Thyroid gland (tissue), 4 donors: ENCODE results near the gene CDC42SE2. TPM values are rescaled to one million over a fixed set of nuclear protein-coding genes. Genes with fewer than 3 reads are reported as not detected.
A peak's percentile ranks its signal among the peaks of the same experiment; 100 is the strongest.

Source experiments
- DNase-seq, 2 donors: peaks; one replicate each; pipeline ENCODE4 v3.0.0-alpha.2; 2019
- H3K27ac ChIP-seq, 3 donors: fragments of 200-600 bp; sonication (generic); 1 replicate in 2 of 3; 2 replicates in 1 of 3; pipeline ENCODE4 v1.5.1; 2016 to 2019; ENCODE audit warnings: mild to moderate bottlenecking in 1 of 3, moderate library complexity in 1 of 3
- H3K27me3 ChIP-seq: fragments of 200-600 bp; sonication (generic); one replicate; pipeline ENCODE4 v1.5.1; 2019
- H3K36me3 ChIP-seq, 2 donors: fragments of 200-600 bp; sonication (generic); one replicate each; pipeline ENCODE4 v1.5.1; 2016 to 2019
- H3K4me1 ChIP-seq, 2 donors: fragments of 200-600 bp; sonication (generic); one replicate each; pipeline ENCODE4 v1.5.1; 2017 to 2019
- H3K4me3 ChIP-seq, 3 donors: fragments of 200-600 bp; sonication (generic); replicated peaks in 1 of 3; 1 replicate in 2 of 3; 2 replicates in 1 of 3; pipeline ENCODE4 v1.5.1; 2016; ENCODE audit warnings: mild to moderate bottlenecking in 1 of 3
- H3K9me3 ChIP-seq: fragments of 200-600 bp; sonication (generic); one replicate; pipeline ENCODE4 v1.5.1; 2017
- CTCF ChIP-seq, 6 experiments: fragments of 200-600 bp in 3 of 6; fragments of 450-650 bp in 3 of 6; sonication (generic) in 3 of 6; IDR thresholded peaks; one replicate each; pipeline ENCODE4 v1.5.1; 2016 to 2019; ENCODE audit warnings: antibody characterized with exemption in 6 of 6, mild to moderate bottlenecking in 2 of 6, inconsistent platforms in 1 of 6, moderate library complexity in 1 of 6
- POLR2A ChIP-seq, 2 donors: fragments of 450-650 bp; IDR thresholded peaks; one replicate each; pipeline ENCODE4 v1.6.1; 2017; ENCODE audit warnings: antibody characterized with exemption in 2 of 2, mild to moderate bottlenecking in 2 of 2, moderate library complexity in 1 of 2
- WGBS, 2 donors: methylation state at CpG; one replicate each; pipeline ENCODE4 v1.1.5; 2017; 5-methylcytosine and 5-hydroxymethylcytosine counted together
- intact Hi-C: fragments of 100-400 bp; cut with DNase I; formaldehyde crosslinking; loops from one replicate; pipeline ENCODE4 v1.15.1; 2023
- total RNA-seq, 4 donors: library from RNA; depleted of rRNA; stranded (reverse); fragments of >200 nt; gene quantifications; one replicate each; pipeline ENCODE4 v1.2.3, GENCODE V29; 2016

The CDC42SE2 gene
- total RNA-seq, 4 donors from 2014 or later = 74.9 to 92.5 (median 83.8) TPM

DNA sequence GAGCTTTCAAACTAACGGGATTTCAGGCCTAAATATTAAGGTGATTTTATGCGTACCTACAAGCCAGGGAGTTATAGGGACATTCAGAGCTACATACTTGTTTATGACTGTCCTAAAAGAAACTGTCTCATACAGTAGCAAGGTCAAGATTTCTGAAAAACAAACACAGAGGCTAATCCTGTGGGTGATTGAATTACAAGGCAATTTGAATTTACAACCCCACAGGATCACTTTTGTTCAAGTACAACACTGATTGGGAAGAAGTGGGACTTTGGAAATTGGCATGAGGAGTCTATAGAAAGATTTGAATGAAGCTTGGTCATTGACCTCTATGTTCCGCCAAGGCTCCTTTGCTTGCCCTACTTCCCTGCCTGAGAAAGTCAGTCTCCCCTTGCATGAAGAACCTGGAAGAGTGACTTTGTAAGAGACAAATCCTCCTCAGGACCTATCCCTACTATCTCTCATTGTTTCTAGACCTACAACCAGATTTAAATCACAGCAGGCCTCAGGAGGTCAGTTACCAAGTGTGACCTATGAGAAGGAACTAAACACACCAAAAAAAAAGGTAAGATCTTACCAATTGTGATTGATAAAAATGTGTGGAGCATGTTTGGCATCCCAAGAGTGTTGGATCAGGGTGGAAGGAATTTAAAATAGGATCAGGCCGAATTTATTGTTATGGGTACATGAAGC, 38.4 kb upstream of the CDC42SE2 start:
- Histone ChIP-seq H3K4me3 (no peak overlapping the region), H3K9me3 (no peaks in the 10 kb centered on the region), H3K4me1 (peaks cover 0 to 3% of the 10 kb centered on the region in 2 donors), H3K27me3 (no peaks in the 10 kb centered on the region), H3K27ac (no peak overlapping the region), H3K36me3 (no peaks in the 10 kb centered on the region)
- intact Hi-C loops = no loop called here
- no peak for DNase-seq
- 82 to 91% methylated on average over 4 of the region's 4 CpGs for WGBS, 2 donors
- no peak for TF ChIP-seq CTCF (IDR thresholded peaks at IDR 0.05)
- no peak for TF ChIP-seq POLR2A (IDR thresholded peaks at IDR 0.05)

- no peak for TF ChIP-seq POLR2A (IDR thresholded peaks at IDR 0.05)
- TF ChIP-seq CTCF (IDR thresholded peaks at IDR 0.05) = no peak
- 90 to 94% methylated on average over 2 of the region's 2 CpGs for WGBS, 2 donors
- no peak overlapping the region for H3K4me3 ChIP-seq
- intact Hi-C loops = no loop called here
- no peak for DNase-seq
- no peak overlapping the region for H3K27ac ChIP-seq
- peaks cover 0 to 3% of the 10 kb centered on the region in 2 donors for H3K4me1 ChIP-seq
- H3K9me3 ChIP-seq = no peaks in the 10 kb centered on the region
- H3K36me3 ChIP-seq = no peaks in the 10 kb centered on the region
- H3K27me3 ChIP-seq = no peaks in the 10 kb centered on the region
Observed at GRCh38 chr5:131226899-131227298, 37.0 kb upstream of the CDC42SE2 start.

DNA sequence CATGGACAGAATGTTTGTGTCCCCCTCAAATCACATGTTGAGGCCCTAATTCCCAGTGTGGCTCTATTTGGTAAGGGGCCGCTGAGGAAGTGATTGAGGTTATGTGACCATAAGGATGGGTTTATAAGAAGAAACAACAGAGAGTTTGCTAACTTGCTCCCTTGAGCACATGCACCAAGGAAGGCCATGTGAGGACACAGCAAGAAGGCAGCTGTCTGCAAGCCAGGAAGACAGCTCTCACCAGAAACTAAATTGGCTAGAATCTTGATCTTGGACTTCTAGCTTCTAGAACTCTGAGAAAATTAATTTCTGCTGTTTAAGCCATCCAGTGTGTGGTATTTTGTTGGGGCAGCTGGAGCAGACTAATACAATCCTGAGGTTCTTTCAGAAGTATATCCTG, 35.2 kb upstream of the CDC42SE2 start:
- H3K9me3 ChIP-seq = no peaks in the 10 kb centered on the region
- no peak overlapping the region for H3K27ac ChIP-seq
- intact Hi-C loops = no loop called here
- no peak for TF ChIP-seq POLR2A (IDR thresholded peaks at IDR 0.05)
- no peak for TF ChIP-seq CTCF (IDR thresholded peaks at IDR 0.05)
- no peak overlapping the region for H3K4me3 ChIP-seq
- H3K4me1 ChIP-seq = peaks cover 0 to 3% of the 10 kb centered on the region in 2 donors
- no peaks in the 10 kb centered on the region for H3K36me3 ChIP-seq
- 82 to 89% methylated on average over 1 of the region's 1 CpG for WGBS, 2 donors
- DNase-seq = no peak
- H3K27me3 ChIP-seq = no peaks in the 10 kb centered on the region

GRCh38 chr5:131229623-131230022, 34.2 kb upstream of the CDC42SE2 start:
- Histone ChIP-seq H3K4me1 (peaks cover 0 to 3% of the 10 kb centered on the region in 2 donors), H3K27me3 (no peaks in the 10 kb centered on the region), H3K9me3 (no peaks in the 10 kb centered on the region), H3K4me3 (no peak overlapping the region), H3K27ac (no peak overlapping the region), H3K36me3 (no peaks in the 10 kb centered on the region)
- peak; percentile 52 to 55 for DNase-seq
- TF ChIP-seq CTCF (IDR thresholded peaks at IDR 0.05) = no peak
- TF ChIP-seq POLR2A (IDR thresholded peaks at IDR 0.05) = no peak
- intact Hi-C loops = no loop called here
- WGBS, 2 donors = 46 to 49% methylated on average over 4 of the region's 4 CpGs

GRCh38 chr5:131230406-131230805, 33.4 kb upstream of the CDC42SE2 start:
- H3K27me3 ChIP-seq = no peaks in the 10 kb centered on the region
- no peak overlapping the region for H3K4me3 ChIP-seq
- TF ChIP-seq POLR2A (IDR thresholded peaks at IDR 0.05) (no peak), CTCF (IDR thresholded peaks at IDR 0.05) (no peak)
- peaks cover 0 to 3% of the 10 kb centered on the region in 2 donors for H3K4me1 ChIP-seq
- no peaks in the 10 kb centered on the region for H3K36me3 ChIP-seq
- no peaks in the 10 kb centered on the region for H3K9me3 ChIP-seq
- WGBS, 2 donors = 92 to 93% methylated on average over 5 of the region's 5 CpGs
- intact Hi-C loops = no loop called here
- no peak overlapping the region for H3K27ac ChIP-seq
- no peak for DNase-seq
